OCI-LY7 (cell line): ENCODE data around the gene CXCL12. TPM values are rescaled to one million over a fixed set of nuclear protein-coding genes. Genes with fewer than 3 reads are reported as not detected.
A peak's percentile ranks its signal among the peaks of the same experiment; 100 is the strongest.

Experiments used
- BruUV-seq: library from RNA; stranded (reverse); fragments of 400-500 nt; replicated peaks from 2 replicates; lab custom pipeline; 2021; lab: Mats Ljungman, UMichigan
- CTCF ChIA-PET: fragments of 300-600 bp; sonication (Branson Sonifier 250); formaldehyde crosslinking; loops from one replicate; lab custom pipeline; 2022; ENCODE audit warnings: antibody characterized with exemption; ENCODE audit not compliant: unreplicated experiment; lab: Charles Lee
- POLR2A ChIA-PET: fragments of 300-600 bp; sonication (Branson Sonifier 250); formaldehyde crosslinking; loops from one replicate; lab custom pipeline; 2022; ENCODE audit warnings: antibody characterized with exemption; lab: Charles Lee
- DNase-seq: peaks from one replicate; pipeline ENCODE4 v3.0.0-alpha.2; 2015; ENCODE audit warnings: low spot score
- H2AFZ ChIP-seq: fragments of 200-600 bp; sonication (generic), shearing (Covaris generic); 2 replicates; pipeline ENCODE4 v1.6.1; 2014; ENCODE audit warnings: mild to moderate bottlenecking, antibody characterized with exemption, low read length, moderate library complexity
- H3K27ac ChIP-seq: fragments of 200-600 bp; sonication (generic); 2 replicates; pipeline ENCODE4 v1.5.1; 2014; ENCODE audit warnings: mixed run types, low read depth, mild to moderate bottlenecking, moderate library complexity, low read length, inconsistent platforms; ENCODE audit not compliant: poor library complexity, severe bottlenecking
- H3K36me3 ChIP-seq: fragments of 200-600 bp; sonication (generic); 2 replicates; pipeline ENCODE4 v1.6.1; 2014; ENCODE audit warnings: mild to moderate bottlenecking, antibody characterized with exemption, low read length, moderate library complexity, mixed read lengths; ENCODE audit not compliant: insufficient read depth
- H3K4me1 ChIP-seq: fragments of 200-600 bp; sonication (generic); 2 replicates; pipeline ENCODE4 v1.5.1; 2014; ENCODE audit warnings: mild to moderate bottlenecking, low read length; ENCODE audit not compliant: insufficient read depth, poor library complexity, severe bottlenecking
- H3K4me2 ChIP-seq: fragments of 200-600 bp; sonication (generic); 2 replicates; pipeline ENCODE4 v1.6.1; 2014; ENCODE audit warnings: mild to moderate bottlenecking, low read length
- H3K4me3 ChIP-seq: fragments of 200-600 bp; sonication (generic); 2 replicates; pipeline ENCODE4 v1.5.1; 2014; ENCODE audit warnings: mild to moderate bottlenecking, low read depth, low read length; ENCODE audit not compliant: poor library complexity, severe bottlenecking
- H3K79me2 ChIP-seq: fragments of 200-600 bp; sonication (generic); 2 replicates; pipeline ENCODE4 v1.6.1; 2016; ENCODE audit warnings: low read depth, mild to moderate bottlenecking, low read length, moderate library complexity, mixed read lengths; ENCODE audit not compliant: insufficient read depth
- H3K9me2 ChIP-seq: fragments of 200-600 bp; sonication (generic); 2 replicates; pipeline ENCODE4 v1.6.1; 2016; ENCODE audit warnings: mild to moderate bottlenecking, low read length, mixed read lengths; ENCODE audit not compliant: insufficient read depth
- H3K9me3 ChIP-seq: fragments of 200-600 bp; sonication (generic); 2 replicates; pipeline ENCODE4 v1.6.1; 2014; ENCODE audit warnings: mild to moderate bottlenecking, mixed run types, low read length, mixed read lengths
- H4K20me1 ChIP-seq: fragments of 200-600 bp; sonication (generic); 2 replicates; pipeline ENCODE4 v1.6.1; 2014; ENCODE audit warnings: mild to moderate bottlenecking, antibody characterized with exemption, low read length, moderate library complexity, mixed read lengths; ENCODE audit not compliant: insufficient read depth
- EZH2phosphoT487 ChIP-seq: fragments of 200-600 bp; sonication (generic); IDR thresholded peaks from 2 replicates; pipeline ENCODE4 v1.6.1; 2018; ENCODE audit warnings: low read depth, borderline replicate concordance, mild to moderate bottlenecking, mixed run types, antibody characterized with exemption, low read length, moderate library complexity, mixed read lengths
- intact Hi-C: fragments of 100-400 bp; cut with micrococcal nuclease; formaldehyde crosslinking; loops from one replicate; pipeline ENCODE4 v1.10.0; 2022; ENCODE audit not compliant: unreplicated experiment
- total RNA-seq, 2 experiments: library from RNA; depleted of rRNA in 1 of 2; stranded (reverse); fragments of >200 nt in 1 of 2; shearing (Covaris generic) in 1 of 2; gene quantifications; 2 replicates each; pipeline ENCODE4 v1.2.3, GENCODE V29; 2014 to 2022
- TF ChIP-seq, protein P1 (sequence below): fragments of 200-600 bp; sonication (generic); conservative IDR thresholded peaks from 2 replicates; pipeline ENCODE4 v1.5.1; 2014; ENCODE audit warnings: mild to moderate bottlenecking, antibody characterized with exemption, low read length, moderate library complexity, mixed read lengths

Gene CXCL12
- total RNA-seq, 2 experiments from 2014 or later, result not detected

DNA sequence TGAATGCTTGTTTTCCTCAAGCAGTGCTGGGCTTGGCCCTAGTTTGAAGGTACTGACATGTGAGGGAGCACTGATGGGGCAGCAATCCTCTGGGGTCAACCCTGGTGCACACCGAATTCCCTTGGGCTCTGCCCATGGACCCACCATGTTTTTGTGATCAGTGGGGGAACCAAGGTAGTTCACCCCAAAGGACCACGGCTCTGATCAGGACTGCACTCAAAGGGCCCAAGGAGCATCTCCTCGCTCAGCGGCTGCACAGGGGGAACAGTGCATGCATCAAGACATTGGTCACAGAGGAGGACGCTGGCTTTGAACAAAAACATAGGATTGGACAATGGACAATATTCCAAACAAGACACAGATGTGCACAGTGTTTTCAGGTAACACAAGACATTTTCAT lies 12.7 kb downstream of the CXCL12 start:
- DNase-seq, result no peak
- H3K27ac ChIP-seq, result no peak overlapping the region
- TF ChIP-seq, protein P1, sequence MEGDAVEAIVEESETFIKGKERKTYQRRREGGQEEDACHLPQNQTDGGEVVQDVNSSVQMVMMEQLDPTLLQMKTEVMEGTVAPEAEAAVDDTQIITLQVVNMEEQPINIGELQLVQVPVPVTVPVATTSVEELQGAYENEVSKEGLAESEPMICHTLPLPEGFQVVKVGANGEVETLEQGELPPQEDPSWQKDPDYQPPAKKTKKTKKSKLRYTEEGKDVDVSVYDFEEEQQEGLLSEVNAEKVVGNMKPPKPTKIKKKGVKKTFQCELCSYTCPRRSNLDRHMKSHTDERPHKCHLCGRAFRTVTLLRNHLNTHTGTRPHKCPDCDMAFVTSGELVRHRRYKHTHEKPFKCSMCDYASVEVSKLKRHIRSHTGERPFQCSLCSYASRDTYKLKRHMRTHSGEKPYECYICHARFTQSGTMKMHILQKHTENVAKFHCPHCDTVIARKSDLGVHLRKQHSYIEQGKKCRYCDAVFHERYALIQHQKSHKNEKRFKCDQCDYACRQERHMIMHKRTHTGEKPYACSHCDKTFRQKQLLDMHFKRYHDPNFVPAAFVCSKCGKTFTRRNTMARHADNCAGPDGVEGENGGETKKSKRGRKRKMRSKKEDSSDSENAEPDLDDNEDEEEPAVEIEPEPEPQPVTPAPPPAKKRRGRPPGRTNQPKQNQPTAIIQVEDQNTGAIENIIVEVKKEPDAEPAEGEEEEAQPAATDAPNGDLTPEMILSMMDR, result no peak
- no peak for TF ChIP-seq EZH2phosphoT487
- no peak overlapping the region for H3K4me2 ChIP-seq
- H2AFZ ChIP-seq, result no peak overlapping the region
- no peaks in the 10 kb centered on the region for H3K36me3 ChIP-seq
- intact Hi-C loops, result no loop called here
- H3K4me1 ChIP-seq, result no peaks in the 10 kb centered on the region
- BruUV-seq, result no TSS peak
- no peaks in the 10 kb centered on the region for H3K9me2 ChIP-seq
- no peaks in the 10 kb centered on the region for H4K20me1 ChIP-seq
- POLR2A ChIA-PET, result interaction anchor here (0.6 kb wide), 1 partner anchor 72 kb away, joined by 4 read pairs; no protein-coding TSS in a partner anchor
- CTCF ChIA-PET, result no interaction called here
- no peaks in the 10 kb centered on the region for H3K79me2 ChIP-seq
- no peaks in the 10 kb centered on the region for H3K9me3 ChIP-seq
- no peak overlapping the region for H3K4me3 ChIP-seq

DNA sequence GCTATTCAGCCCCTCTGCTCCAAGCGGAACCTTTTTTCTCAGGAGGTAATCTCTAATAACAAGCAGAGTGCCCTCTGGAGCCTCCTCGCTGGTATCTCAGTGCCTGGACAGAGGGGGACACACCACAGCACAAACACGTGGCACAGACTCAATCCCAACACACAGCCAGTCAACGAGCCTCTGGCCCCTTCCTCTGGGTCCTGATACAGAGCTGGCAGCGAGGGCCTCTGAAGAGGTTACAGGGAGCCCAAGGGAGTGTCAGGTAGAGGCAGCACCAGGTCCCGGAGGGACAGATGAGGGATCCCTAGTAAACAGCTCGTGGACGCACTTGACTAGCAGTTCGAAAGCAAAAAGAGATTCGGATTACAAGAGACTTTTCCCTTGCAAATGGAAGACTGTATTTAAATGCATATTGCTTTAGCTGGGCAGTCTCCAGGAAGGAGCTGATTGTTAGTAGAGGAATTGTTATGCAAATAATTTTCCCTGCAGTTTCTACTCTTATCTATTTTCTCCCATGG lies 14.1 kb downstream of the CXCL12 start:
- intact Hi-C loops, result no loop called here
- no peaks in the 10 kb centered on the region for H3K36me3 ChIP-seq
- H3K4me2 ChIP-seq, result no peak overlapping the region
- TF ChIP-seq EZH2phosphoT487, result no peak
- TF ChIP-seq, protein P1, result peak; percentile 49
- CTCF ChIA-PET, result no interaction called here
- H3K79me2 ChIP-seq, result no peaks in the 10 kb centered on the region
- no peaks in the 10 kb centered on the region for H3K9me2 ChIP-seq
- no peak overlapping the region for H2AFZ ChIP-seq
- H3K4me3 ChIP-seq, result no peak overlapping the region
- POLR2A ChIA-PET, result no interaction called here
- no peaks in the 10 kb centered on the region for H3K4me1 ChIP-seq
- DNase-seq, result no peak
- no TSS peak for BruUV-seq
- no peak overlapping the region for H3K27ac ChIP-seq
- H3K9me3 ChIP-seq, result no peaks in the 10 kb centered on the region
- H4K20me1 ChIP-seq, result no peaks in the 10 kb centered on the region

GRCh38 chr10:44369854-44370253 lies 15.0 kb downstream of the CXCL12 start:
- POLR2A ChIA-PET, result no interaction called here
- Histone ChIP-seq H2AFZ (no peak overlapping the region), H3K79me2 (no peaks in the 10 kb centered on the region), H3K4me3 (no peak overlapping the region), H3K4me2 (no peak overlapping the region), H4K20me1 (no peaks in the 10 kb centered on the region), H3K9me3 (no peaks in the 10 kb centered on the region), H3K27ac (no peak overlapping the region), H3K36me3 (no peaks in the 10 kb centered on the region), H3K4me1 (no peaks in the 10 kb centered on the region), H3K9me2 (no peaks in the 10 kb centered on the region)
- no peak for DNase-seq
- intact Hi-C loops, result no loop called here
- CTCF ChIA-PET, result no interaction called here
- no TSS peak for BruUV-seq
- no peak for TF ChIP-seq EZH2phosphoT487
- TF ChIP-seq, protein P1, result no peak
